ENCODE results near the gene ZFP82.

Gene ZFP82

DNA sequence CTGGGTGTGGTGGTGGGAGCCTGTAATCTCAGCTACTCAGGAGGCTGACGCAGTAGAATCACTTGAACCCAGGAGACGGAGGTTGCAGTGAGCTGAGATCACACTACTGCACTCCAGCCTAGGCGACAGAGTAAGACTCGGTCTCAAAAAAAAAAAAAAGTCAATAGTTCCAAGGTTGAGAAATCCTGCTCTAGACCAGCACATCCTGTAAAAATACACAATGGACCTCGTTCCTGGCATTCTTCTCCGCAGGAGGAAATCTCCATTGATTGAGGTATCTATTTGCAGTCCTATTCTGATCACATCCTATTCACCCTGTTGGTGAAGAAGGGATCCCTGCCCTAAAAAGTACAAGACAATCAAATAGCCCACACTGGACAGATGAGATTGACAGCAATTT, 54.6 kb downstream of the ZFP82 start:
- DNase-seq = no peak

All from CD4-positive, alpha-beta T cell treated with Interleukin-10 for 1 hour (primary cell).